GM21423 (cell line): ENCODE data around the gene ZDBF2.
"Not testable (repeated sequence)": the region's sequence is repeated elsewhere in the genome, so short reads cannot be mapped to it uniquely, and the experiment has no call there.

Experiments
- ATAC-seq: cut with Tn5 transposase; IDR thresholded peaks from one replicate; pipeline ENCODE4 v1.9.1; 2021; ENCODE audit warnings: mild to moderate bottlenecking, moderate library complexity; ENCODE audit not compliant: unreplicated experiment

Gene ZDBF2

DNA sequence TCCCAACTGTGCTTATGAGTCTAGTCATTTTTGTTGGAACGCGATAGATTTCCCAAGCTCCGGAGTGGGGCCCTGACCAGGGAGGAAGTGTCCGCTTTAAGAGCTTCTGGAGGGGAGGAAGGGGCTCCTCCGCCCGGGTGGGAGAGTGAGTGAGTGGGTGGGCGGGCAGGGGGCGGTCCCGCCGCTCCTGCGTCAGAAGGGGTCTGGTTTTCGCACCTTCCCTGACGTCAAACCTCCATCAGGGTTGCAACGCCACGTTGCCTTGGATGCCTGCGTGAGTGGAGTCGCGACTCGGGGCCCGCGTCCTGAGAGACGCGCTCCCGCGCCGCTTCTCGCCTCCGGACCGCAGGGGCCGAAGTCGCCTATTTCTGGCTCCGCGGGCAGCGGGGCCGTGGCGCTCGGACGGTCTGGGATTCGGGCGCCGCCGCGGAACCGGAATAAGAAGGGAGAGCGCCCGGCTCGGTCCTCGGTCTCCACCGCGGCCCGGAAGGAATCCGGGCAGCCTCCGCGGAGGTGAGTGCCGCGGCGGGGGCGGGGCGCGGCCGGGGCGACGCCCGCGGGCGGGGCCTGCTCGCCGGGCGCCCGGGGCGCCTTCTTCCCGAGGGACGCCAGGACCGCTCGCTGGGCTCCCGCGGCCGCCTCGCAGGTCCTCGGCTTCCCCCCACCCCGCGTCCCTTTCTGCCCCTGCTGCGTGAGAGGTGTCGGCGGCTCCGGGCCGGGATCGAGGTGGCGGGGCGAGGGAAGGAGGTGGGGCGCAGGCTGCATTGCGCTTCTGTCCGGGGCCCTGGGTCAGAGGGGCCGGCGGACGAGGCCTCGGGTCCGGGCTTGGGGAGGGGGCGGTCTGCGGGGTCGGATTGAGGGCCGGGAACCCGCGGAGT, at the start of gene ZDBF2:
ZDBF2 (plus strand) TSS at position 230 of the 878 bp plus-strand sequence. CDS start 7,187 bp downstream, outside the sequence.
- ATAC-seq: peak; percentile 87

DNA sequence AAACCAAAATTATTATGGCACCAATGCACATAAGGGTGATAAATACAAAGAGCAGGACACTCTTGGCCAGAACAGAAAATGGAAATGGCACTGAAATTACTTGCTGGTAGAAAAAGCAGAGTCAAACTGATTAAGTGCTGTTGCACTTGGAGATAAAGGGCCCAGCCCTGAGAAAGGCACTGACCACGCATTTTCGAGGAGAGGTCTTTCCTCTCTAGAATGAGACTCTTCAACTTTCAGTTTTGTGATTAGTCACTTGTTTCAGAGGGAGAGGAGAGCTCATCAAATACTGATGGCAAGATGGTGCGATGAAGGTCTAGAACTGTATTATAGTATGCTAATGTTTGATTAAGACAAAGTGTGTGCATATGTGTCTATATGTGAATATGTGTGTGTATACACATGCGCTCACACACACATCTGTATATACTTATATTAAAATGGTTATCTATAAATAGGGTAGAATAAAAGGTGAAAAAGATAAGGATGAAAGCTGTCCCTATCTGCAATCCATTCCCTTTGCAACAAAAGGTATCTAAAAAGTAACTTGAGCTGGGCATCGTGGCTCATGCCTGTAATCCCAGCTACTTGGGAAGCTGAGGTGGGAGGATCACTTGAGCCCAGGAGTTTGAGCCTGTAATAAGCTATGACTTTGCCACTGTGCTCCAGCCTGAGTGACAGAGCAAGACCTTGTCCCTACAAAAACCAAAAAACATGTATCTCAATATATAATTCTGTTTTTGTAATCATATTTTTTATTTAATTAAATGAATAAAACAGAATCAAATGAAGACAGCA, 48.8 kb upstream of the ZDBF2 start:
- ATAC-seq: peak; percentile 92

DNA sequence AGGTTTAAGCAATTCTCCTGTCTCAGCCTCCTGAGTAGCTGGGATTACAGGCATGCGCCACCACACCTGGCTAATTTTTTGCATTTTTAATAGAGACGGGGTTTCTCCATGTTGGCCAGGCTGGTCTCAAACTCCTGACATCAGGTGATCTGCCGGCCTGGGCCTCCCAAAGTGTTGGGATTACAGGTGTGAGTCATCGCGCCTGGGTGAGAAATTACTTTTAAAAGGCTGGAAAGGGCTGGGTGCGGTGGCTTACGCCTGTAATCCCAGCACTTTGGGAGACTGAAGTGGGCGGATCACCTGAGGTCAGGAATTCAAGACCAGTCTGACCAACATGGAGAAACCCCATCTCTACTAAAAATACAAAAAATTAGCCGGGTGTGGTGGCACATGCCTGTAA, 45.8 kb upstream of the ZDBF2 start:
- not testable (repeated sequence) for ATAC-seq

DNA sequence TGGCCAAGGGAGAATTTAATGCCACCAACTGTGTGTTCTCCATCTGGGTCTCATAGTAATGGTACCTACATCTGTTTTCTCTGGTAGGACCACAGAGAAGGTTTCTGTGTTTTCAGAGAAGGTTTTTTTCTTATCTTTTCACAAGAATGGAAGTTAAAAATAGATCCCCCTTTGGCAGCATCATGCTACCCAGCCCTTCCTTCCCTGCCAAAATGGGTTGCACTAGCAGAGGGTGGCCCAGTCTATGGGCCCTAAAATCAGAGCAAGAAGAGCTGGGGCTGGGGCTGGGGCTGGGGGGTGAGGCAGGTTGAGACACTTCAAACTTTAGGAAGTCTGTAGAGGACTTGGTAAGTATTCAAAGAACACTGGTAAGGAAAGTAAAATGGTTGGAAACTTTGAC, 44.8 kb upstream of the ZDBF2 start:
- no peak for ATAC-seq

DNA sequence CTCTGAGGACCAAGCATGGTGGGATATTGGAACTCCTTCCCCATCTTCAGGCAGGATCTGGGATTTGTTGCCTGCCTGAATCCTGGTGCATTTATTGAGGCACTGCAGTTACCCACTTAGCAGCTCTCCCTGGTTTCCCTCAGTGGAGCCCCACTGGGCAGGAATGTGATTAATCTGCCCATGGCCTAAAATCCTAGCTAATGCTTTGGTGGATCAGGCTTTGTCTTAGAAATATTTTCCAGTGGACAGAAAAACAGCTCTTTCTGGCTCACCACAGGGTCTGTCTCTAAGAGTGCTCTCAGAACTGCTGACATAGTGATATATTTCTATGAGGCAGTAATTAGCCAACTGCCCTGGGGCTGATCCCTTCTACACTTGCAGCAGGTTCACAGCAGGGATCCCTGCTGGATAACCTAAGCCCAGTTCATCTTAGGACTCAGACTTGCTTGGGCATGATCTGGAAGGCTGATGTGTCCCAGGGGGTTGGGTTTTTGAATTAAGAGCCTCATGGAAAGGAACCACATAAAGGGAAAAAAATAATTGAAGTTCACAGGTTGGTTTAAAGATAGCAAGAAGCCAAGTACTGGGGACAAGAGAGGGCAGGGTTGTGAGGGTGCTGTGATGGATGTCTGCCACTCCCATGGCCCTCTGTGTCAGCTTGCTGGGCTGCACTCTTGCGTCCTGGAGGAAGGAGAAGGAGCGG, 44.3 kb upstream of the ZDBF2 start:
- ATAC-seq: no peak

DNA sequence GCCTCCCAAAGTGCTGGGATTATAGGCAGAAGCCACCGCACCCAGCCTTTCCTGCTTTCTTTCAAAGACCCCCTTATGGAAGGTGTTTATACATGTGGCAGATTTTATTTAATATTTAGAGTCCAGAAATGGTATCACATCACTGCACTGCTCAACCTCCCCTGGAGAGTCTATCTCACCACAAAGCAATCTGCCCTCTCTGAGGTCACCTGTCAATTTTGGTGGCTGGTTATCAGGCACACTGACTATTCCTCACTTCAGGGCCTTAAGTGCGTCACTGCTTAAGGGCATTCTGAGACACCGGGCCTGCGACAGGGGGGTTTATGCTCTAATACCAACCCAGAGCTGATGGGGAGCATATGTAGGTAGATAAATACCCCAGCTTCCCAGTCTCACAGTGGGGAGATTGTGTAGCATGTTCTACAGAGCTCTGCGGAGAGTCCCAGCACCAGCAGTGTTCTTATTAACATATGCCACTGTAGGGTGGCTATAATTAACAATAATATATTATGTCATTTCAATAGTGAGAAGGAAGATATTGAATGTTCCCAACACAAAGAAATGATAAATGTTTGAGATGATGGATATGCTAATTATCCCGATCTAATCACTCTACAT, 42.7 kb upstream of the ZDBF2 start:
- no peak for ATAC-seq

DNA sequence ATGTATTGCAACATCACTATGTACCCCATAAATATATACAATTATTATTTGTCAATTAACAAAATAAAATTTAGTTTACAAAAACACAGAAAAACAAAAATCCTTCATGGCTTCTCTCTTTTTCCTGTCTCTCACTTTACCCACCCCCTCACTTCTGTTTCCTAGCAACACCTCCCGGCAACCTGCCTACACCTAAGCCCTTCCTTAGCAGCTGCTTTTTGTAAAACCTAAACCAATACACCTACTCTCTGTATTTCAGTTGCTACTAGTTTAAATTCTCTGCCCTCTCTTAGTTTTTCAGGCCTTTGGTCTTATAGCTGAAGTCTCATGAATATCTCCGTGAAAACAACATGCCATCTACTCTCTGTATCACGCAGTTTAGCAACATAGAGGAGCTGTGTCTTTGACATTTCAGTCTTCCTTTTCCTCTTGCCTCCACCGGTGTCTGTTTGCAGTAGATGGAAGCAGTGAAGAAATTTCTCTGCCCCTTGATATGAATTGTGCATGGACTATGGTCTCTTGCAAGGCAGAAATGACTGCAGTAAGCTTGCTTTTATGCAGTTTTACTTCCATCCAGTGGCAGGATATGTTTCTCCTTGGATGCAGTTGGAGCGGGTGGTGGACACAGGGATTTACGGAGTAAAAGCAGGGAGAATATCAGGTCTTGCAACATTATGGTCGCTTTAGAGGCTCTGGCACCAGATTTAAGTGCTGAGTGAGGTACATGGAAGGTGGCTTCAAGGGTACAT, 42.0 kb upstream of the ZDBF2 start:
- ATAC-seq: no peak

DNA sequence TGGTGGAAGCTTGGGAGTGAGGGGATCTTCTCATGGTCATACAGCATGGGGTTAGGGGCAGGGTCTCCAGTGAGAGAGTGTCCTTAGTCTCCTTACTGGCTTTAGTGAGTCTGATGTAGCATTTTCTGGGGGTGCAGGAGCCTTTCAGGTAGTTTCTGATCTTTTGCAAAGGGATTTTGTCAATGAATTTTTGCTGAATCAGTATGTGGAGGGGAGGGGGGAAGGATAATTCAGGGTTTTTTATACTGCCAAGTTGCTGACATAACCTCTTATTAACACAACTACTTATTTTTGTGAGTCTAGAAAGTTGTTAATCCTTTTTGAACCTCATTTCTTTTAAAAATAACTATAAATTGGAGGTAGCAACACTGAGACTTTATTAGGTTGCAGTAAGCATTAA, 35.3 kb upstream of the ZDBF2 start:
- ATAC-seq: no peak

DNA sequence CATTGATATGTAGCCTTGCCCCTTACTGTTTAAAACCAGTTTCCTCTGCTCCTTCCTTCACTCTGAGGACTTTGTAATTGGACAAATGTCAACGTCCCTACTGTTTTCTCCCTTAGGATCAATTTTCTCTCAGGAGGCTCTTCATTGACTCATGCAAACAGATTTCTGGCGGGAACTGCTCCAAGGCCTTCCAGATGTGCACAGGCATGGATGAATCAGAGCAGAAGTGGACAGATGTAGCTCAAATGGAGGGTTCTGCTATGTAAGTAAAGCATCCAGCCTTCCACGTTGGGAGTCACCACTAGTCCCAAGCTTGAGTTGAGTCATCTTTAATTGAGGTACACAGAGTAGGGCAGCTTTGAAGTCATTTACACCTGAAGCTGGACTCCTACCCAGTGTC, 34.1 kb upstream of the ZDBF2 start:
- no peak for ATAC-seq

DNA sequence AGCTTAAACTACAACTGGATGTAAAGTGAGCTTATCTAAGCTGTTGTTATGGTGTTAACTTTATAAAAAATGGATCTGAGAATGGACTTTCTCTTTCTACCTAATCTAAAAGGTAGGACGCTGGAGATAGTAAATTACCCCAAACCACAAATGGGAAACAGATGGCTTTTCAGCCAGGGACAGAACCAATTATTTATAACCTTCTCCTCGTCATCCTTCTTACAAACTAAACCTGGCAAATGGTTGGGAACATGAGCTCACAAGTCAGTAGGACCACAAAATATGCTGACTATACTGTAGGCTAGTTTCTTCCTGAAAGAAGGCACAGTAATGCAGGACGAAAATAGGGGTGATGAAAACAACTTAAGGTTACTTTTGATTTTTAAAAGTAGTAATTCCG, 32.7 kb upstream of the ZDBF2 start:
- ATAC-seq: no peak

DNA sequence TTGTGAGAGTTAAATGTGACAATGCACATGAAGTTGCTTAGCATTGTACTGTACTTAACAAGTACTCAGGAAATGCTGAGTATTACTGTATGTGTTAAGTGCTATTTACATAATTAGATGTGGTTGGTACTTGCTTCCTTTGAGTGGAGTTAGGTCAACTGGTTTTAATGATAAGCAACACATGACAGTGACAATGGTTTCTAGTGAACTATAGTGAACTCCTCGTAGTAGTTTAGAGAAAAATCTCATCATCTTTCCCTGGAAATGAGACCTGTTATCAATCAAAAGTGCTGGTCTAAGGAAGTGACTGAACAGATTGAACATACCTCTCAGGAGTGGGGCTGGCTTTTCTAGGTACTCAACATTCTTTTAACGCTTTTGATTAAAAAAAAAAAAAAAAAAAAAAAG, 29.2 kb upstream of the ZDBF2 start:
- peak; percentile 77 for ATAC-seq

DNA sequence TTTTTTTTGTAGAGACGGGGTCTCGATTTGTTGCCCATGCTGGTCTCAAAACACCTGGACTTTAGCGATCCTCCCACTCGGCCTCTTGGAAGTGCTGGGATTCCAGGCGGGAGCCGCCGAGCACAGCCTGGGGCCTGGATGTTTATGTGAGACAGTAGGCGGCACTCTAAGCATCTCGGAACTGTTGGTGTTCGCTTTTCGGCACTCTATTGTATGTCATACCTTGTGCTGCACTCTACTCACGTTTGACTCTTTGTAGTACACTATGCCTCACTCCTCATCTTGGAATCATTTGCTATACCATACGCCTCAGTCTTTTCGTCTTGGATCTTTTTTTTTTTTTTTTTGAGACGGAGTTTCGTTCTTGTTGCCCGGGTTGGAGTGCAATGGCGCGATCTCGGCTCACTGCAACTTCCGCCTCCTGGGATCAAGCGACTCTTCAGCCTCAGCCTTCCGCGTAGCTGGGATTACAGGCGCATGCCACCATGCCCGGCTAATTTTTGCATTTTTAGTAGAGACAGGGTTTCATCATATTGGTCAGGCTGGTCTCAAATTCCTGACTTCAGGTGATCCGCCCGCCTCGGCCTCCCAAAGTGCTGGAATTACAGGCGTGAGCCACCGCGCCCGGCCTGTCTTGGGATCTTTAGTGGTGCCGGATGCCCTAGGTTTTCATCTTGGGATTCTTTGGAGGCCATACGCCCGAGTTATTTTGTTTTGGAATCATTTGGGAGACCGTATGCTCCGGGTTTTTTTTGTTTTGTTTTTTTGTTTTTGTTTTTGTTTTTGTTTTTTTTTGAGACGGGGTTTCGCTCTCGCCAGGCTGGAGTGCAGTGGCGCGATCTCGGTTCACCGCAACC, 24.2 kb upstream of the ZDBF2 start:
- no peak for ATAC-seq

DNA sequence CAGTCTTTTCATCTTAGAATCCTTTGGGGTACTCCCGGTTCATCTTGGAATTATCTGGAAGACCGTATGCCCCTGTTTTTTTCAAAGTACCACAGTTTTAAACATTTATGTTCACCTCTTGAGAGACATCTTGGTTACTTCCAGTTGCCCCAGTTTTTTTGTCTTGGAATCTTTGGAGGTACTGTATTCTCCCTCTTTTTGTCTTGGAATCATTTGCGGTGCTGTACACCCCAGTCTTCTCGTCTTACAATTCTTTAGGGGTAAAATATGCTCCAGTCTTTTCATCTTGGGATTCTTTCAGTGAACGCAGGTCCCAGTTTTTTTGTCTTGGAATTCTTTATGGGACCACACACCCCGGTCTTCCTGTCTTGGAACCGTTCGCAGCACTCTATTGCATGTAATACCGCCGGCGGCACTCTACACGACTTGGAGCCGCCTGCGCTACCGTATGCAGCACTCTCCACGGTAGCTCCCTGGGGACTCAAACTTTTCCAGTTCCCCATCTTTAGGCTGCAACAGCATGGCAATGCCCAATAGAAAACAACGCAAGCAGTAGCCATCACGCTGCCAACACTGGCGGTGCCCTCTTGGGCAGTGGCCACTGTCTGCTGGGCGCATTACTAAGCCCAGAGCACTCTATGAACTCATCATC, 21.2 kb upstream of the ZDBF2 start:
- ATAC-seq: no peak

DNA sequence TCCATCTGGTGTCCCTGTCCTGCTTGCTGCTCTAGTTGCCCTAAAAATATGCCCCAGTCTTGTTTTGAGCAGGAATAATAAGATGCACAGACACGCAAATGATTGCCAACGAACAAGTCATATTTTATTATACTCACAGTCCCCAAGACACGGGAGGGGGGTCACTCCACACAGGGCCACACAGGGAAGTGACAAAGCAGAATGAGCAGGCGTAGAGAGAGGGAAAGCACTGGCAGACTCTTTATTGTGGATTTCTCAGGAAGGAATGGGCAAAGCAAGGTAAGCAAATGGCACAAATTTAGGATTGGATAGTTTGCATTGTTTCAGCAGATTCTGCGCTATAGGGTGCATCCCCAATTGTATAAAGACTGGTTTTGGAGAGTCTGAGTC, 20.7 kb upstream of the ZDBF2 start:
- ATAC-seq: no peak

DNA sequence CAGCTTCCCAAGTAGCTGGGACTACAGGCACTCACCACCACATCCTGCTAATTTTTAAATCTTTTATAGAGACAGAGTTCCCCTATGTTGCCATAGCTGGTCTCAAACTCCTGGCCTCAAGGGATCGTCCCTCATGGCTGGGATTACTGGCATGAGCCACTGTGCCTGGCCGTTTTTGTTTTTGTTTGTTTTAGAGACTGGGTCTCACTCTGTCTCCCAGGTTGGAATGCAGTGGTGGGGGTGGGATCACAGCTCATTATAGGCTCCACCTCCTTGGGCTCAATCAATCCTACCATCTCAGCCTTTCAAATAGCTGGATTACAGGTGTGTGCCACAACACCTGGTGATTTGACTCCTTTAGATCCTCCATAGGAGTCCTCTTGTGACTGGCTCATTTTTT, 19.5 kb upstream of the ZDBF2 start:
- ATAC-seq: no peak

DNA sequence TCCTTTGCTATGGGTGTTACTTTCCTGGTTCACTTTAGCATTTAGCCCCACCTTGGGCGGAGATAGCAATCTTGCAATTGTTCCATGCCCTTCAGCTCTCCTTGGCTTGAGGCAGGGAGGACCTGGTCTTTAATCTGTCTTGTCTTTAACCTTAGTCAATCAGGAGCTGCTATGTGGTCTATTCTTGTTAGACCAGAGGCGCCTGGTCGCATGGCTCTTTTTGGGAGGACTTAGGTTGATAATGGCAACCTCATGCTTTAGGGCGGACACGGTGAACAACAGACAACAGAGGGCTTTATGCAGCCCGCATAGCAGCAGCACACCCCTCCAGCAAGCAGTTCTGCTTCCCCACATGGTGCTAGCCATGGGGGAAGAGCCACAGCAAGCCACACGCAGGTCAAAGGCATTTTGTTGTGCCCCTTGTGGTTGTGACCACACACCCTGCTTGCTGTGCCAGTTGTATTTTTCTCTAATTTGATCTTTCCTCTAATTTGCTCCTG, 17.7 kb upstream of the ZDBF2 start:
- no peak for ATAC-seq

DNA sequence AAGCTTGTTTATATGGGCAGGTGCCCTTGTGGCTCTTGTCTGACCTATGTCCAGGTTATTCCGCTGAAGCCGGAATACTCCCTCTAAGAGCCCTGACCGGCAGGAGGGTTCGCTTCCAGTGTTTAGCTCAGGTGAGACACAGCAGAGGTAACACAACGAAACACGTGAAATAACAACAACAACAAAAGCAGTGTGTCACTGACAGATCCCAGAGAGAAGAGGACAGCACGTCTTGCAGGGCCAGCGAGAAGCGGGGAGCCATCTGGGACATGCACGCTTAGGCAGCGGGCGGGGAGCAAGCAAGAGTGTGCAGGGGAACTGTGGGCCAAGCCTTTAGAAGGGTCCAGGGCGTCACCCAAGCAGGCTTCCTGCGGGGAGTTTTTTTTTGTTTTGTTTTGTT, 17.1 kb upstream of the ZDBF2 start:
- no peak for ATAC-seq

DNA sequence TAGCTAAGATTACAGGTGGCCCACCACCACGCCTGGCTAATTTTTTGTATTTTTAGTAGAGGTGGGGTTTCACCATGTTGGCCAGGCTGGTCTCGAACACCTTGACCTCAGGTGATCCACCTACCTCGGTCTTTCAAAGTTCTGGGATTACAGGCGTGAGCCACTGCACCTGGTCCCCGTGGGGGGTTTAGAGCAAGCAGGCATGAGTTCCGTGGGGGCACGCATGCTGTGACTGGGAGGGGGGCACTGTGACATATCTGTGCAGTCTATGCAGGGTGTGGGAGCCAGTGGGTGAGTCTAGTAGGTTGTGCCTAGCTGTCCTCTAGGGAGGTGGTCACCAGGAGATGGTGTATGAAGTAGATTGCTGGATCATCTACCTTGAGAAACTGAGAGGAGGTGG, 16.6 kb upstream of the ZDBF2 start:
- ATAC-seq: no peak

DNA sequence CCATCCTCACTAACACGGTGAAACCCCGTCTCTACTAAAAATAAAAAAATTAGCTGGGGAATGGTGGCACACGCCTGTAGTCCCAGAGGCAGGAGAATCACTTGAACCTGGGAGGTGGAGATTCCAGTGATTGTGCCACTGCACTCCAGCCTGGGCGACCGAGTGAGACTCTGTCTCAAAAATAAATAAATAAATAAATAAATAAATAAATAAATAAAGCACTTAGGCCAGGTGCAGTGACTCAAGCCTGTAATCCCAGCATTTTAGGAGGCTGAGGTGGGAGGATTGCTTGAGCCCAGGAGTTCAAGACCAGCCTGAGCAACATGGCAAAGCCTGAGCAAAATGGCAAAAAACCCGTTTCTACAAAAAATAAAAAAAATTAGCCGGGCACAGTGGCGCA, 15.8 kb upstream of the ZDBF2 start:
- ATAC-seq: not testable (repeated sequence)
